ENCODE data around the gene GCC1.

The GCC1 gene

GRCh38 chr7:127592550-127592949 is 7.2 kb upstream of the GCC1 start:
- TF ChIP-seq, protein P1, sequence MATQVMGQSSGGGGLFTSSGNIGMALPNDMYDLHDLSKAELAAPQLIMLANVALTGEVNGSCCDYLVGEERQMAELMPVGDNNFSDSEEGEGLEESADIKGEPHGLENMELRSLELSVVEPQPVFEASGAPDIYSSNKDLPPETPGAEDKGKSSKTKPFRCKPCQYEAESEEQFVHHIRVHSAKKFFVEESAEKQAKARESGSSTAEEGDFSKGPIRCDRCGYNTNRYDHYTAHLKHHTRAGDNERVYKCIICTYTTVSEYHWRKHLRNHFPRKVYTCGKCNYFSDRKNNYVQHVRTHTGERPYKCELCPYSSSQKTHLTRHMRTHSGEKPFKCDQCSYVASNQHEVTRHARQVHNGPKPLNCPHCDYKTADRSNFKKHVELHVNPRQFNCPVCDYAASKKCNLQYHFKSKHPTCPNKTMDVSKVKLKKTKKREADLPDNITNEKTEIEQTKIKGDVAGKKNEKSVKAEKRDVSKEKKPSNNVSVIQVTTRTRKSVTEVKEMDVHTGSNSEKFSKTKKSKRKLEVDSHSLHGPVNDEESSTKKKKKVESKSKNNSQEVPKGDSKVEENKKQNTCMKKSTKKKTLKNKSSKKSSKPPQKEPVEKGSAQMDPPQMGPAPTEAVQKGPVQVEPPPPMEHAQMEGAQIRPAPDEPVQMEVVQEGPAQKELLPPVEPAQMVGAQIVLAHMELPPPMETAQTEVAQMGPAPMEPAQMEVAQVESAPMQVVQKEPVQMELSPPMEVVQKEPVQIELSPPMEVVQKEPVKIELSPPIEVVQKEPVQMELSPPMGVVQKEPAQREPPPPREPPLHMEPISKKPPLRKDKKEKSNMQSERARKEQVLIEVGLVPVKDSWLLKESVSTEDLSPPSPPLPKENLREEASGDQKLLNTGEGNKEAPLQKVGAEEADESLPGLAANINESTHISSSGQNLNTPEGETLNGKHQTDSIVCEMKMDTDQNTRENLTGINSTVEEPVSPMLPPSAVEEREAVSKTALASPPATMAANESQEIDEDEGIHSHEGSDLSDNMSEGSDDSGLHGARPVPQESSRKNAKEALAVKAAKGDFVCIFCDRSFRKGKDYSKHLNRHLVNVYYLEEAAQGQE (IDR thresholded peaks at IDR 0.05; ENCODE audit: insufficient replicate concordance, low read depth): no peak
- TF ChIP-seq CTCF (IDR thresholded peaks at IDR 0.05; ENCODE audit: insufficient read depth, low read length) (no peak), SPI1 (IDR thresholded peaks at IDR 0.05; ENCODE audit: borderline replicate concordance, low read depth) (no peak), POLR2AphosphoS5 (IDR thresholded peaks at IDR 0.05; ENCODE audit: low read depth) (no peak), GABPA (IDR thresholded peaks at IDR 0.05; ENCODE audit: low read depth) (no peak)
- DNase-seq (ENCODE audit: low read depth in 1 of 2, low spot score in 1 of 2): no peak
- Histone ChIP-seq H3K27ac (replicated peaks) (no peak overlapping the region), H3K4me3 (replicated peaks; ENCODE audit: insufficient read depth, low read length) (no peak overlapping the region), H3K27me3 (ENCODE audit: insufficient read depth, poor library complexity, severe bottlenecking) (no peaks in the 10 kb centered on the region)

GRCh38 chr7:127591591-127591990 is 6.2 kb upstream of the GCC1 start:
- H3K4me3 ChIP-seq (replicated peaks; ENCODE audit: insufficient read depth, low read length): no peak overlapping the region
- no peak overlapping the region for H3K27ac ChIP-seq (replicated peaks)
- DNase-seq (ENCODE audit: low read depth in 1 of 2, low spot score in 1 of 2): no peak
- TF ChIP-seq, protein P1 (IDR thresholded peaks at IDR 0.05; ENCODE audit: insufficient replicate concordance, low read depth): no peak
- TF ChIP-seq GABPA (IDR thresholded peaks at IDR 0.05; ENCODE audit: low read depth) (no peak), CTCF (IDR thresholded peaks at IDR 0.05; ENCODE audit: insufficient read depth, low read length) (no peak), SPI1 (IDR thresholded peaks at IDR 0.05; ENCODE audit: borderline replicate concordance, low read depth) (no peak), POLR2AphosphoS5 (IDR thresholded peaks at IDR 0.05; ENCODE audit: low read depth) (no peak)
- H3K27me3 ChIP-seq (ENCODE audit: insufficient read depth, poor library complexity, severe bottlenecking): no peaks in the 10 kb centered on the region

GRCh38 chr7:127591189-127591588 is 5.8 kb upstream of the GCC1 start:
- DNase-seq (ENCODE audit: low read depth in 1 of 2, low spot score in 1 of 2): no peak
- H3K27ac ChIP-seq (replicated peaks): no peak overlapping the region
- TF ChIP-seq SPI1 (IDR thresholded peaks at IDR 0.05; ENCODE audit: borderline replicate concordance, low read depth) (no peak), GABPA (IDR thresholded peaks at IDR 0.05; ENCODE audit: low read depth) (no peak), CTCF (IDR thresholded peaks at IDR 0.05; ENCODE audit: insufficient read depth, low read length) (no peak), POLR2AphosphoS5 (IDR thresholded peaks at IDR 0.05; ENCODE audit: low read depth) (no peak)
- no peaks in the 10 kb centered on the region for H3K27me3 ChIP-seq (ENCODE audit: insufficient read depth, poor library complexity, severe bottlenecking)
- no peak overlapping the region for H3K4me3 ChIP-seq (replicated peaks; ENCODE audit: insufficient read depth, low read length)

DNA sequence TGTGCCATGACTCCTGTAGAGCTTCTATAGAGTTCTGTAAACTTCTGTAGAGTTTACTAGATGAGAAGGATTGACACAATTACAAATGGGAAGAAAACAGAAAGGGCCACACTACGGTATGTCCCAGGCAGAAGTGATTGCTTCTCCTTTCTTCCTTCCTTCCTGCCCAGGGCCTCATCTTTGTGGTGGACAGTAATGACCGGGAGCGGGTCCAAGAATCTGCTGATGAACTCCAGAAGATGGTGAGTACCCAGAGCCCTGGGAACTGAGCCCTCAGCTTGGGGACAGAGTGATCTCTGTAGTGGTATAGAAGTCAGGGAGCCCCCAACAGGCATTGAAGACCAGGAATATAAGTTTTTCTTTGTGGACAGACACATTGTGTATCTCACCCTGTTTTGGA is 4.5 kb upstream of the GCC1 start:
- TF ChIP-seq, protein P1 (IDR thresholded peaks at IDR 0.05; ENCODE audit: insufficient replicate concordance, low read depth): no peak
- TF ChIP-seq SPI1 (IDR thresholded peaks at IDR 0.05; ENCODE audit: borderline replicate concordance, low read depth) (no peak), GABPA (IDR thresholded peaks at IDR 0.05; ENCODE audit: low read depth) (no peak), CTCF (IDR thresholded peaks at IDR 0.05; ENCODE audit: insufficient read depth, low read length) (no peak), POLR2AphosphoS5 (IDR thresholded peaks at IDR 0.05; ENCODE audit: low read depth) (no peak)
- H3K27me3 ChIP-seq (ENCODE audit: insufficient read depth, poor library complexity, severe bottlenecking): no peaks in the 10 kb centered on the region
- H3K4me3 ChIP-seq (replicated peaks; ENCODE audit: insufficient read depth, low read length): no peak overlapping the region
- no peak for DNase-seq (ENCODE audit: low read depth in 1 of 2, low spot score in 1 of 2)
- H3K27ac ChIP-seq (replicated peaks): no peak overlapping the region
